Neural crest cell (in vitro differentiated cells): Measurements from ENCODE around the gene ATXN7. TPM values are rescaled to one million over a fixed set of nuclear protein-coding genes. Genes with fewer than 3 reads are reported as not detected.

Experiments used
- DNase-seq: peaks from one replicate; pipeline ENCODE4 v3.0.0; 2021; ENCODE audit warnings: low read depth, mixed read lengths, low spot score
- H3K27ac Mint-ChIP-seq: one replicate; pipeline ENCODE4 v1.8.0; 2021; ENCODE audit warnings: mild to moderate bottlenecking, mixed read lengths; ENCODE audit not compliant: unreplicated experiment
- H3K27me3 Mint-ChIP-seq: 2 replicates; pipeline ENCODE4 v1.8.0; 2021; ENCODE audit warnings: low read depth, mild to moderate bottlenecking, mixed read lengths
- H3K36me3 Mint-ChIP-seq: 2 replicates; pipeline ENCODE4 v1.8.0; 2021; ENCODE audit warnings: low read depth, mild to moderate bottlenecking, mixed read lengths
- H3K4me1 Mint-ChIP-seq: 2 replicates; pipeline ENCODE4 v1.8.0; 2021; ENCODE audit warnings: mixed read lengths
- H3K4me3 Mint-ChIP-seq: one replicate; pipeline ENCODE4 v1.8.0; 2021; ENCODE audit warnings: mild to moderate bottlenecking, mixed read lengths
- H3K9me3 Mint-ChIP-seq: 2 replicates; pipeline ENCODE4 v1.8.0; 2021; ENCODE audit warnings: mixed read lengths
- CTCF ChIP-seq: fragments of 200-600 bp; sonication (generic); conservative IDR thresholded peaks from 2 replicates; pipeline ENCODE4 v1.5.0; 2021; ENCODE audit warnings: antibody characterized with exemption, mild to moderate bottlenecking
- total RNA-seq: library from RNA; stranded (reverse); gene quantifications from 2 replicates; pipeline ENCODE4 v1.2.1, GENCODE V29; 2021

Gene ATXN7
- total RNA-seq, 1 donor from 2014 or later, result 21.7 TPM

GRCh38 chr3:63819151-63819398 is 44.6 kb upstream of the ATXN7 start, which contains the start of gene C3orf49:
Gene C3orf49, plus strand, starts transcription at chr3:63819299. Its CDS starts 173 bp downstream, at chr3:63819472.
- TF ChIP-seq CTCF, result no peak
- Mint-ChIP-seq H3K4me3 (no peak within 1 kb of the TSS), H3K27me3 (peaks cover 3% of the 10 kb centered on the region), H3K4me1 (peaks cover 15% of the 10 kb centered on the region), H3K9me3 (no peaks in the 10 kb centered on the region), H3K27ac (no peak within 1 kb of the TSS), H3K36me3 (peaks cover 3% of the 10 kb centered on the region)
- no peak for DNase-seq

GRCh38 chr3:63824309-63824708 is 39.4 kb upstream of the ATXN7 start:
- no peak overlapping the region for H3K27ac Mint-ChIP-seq

GRCh38 chr3:63830526-63830925 is 33.1 kb upstream of the ATXN7 start:
- H3K27ac Mint-ChIP-seq, result no peak overlapping the region
- no peak for DNase-seq
- no peaks in the 10 kb centered on the region for H3K27me3 Mint-ChIP-seq
- peaks cover 20% of the 10 kb centered on the region for H3K36me3 Mint-ChIP-seq
- H3K9me3 Mint-ChIP-seq, result no peaks in the 10 kb centered on the region
- no peak overlapping the region for H3K4me3 Mint-ChIP-seq
- no peak for TF ChIP-seq CTCF
- no peaks in the 10 kb centered on the region for H3K4me1 Mint-ChIP-seq

More at GRCh38 chr3:63824309-63824708, 39.4 kb upstream of the ATXN7 start:
- Mint-ChIP-seq H3K4me1 (no peaks in the 10 kb centered on the region), H3K27me3 (no peaks in the 10 kb centered on the region), H3K36me3 (peaks cover 7% of the 10 kb centered on the region), H3K4me3 (no peak overlapping the region), H3K9me3 (no peaks in the 10 kb centered on the region)
- no peak for DNase-seq
- no peak for TF ChIP-seq CTCF

- no peak for DNase-seq
- no peak for TF ChIP-seq CTCF
- Mint-ChIP-seq H3K9me3 (no peaks in the 10 kb centered on the region), H3K27me3 (no peaks in the 10 kb centered on the region), H3K4me1 (no peaks in the 10 kb centered on the region), H3K36me3 (peaks cover 17% of the 10 kb centered on the region), H3K4me3 (no peak overlapping the region), H3K27ac (no peak overlapping the region)
These were observed 31.3 kb upstream of the ATXN7 start for GRCh38 chr3:63832395-63832794.

- Mint-ChIP-seq H3K27me3 (no peaks in the 10 kb centered on the region), H3K36me3 (peaks cover 2% of the 10 kb centered on the region), H3K4me3 (no peak overlapping the region), H3K9me3 (no peaks in the 10 kb centered on the region), H3K27ac (no peak overlapping the region), H3K4me1 (peaks cover 6% of the 10 kb centered on the region)
- no peak for TF ChIP-seq CTCF
- no peak for DNase-seq
These were observed 22.0 kb upstream of the ATXN7 start for GRCh38 chr3:63841704-63842103.

- H3K4me1 Mint-ChIP-seq, result peaks cover 6% of the 10 kb centered on the region
- H3K27me3 Mint-ChIP-seq, result no peaks in the 10 kb centered on the region
- no peaks in the 10 kb centered on the region for H3K9me3 Mint-ChIP-seq
- DNase-seq, result no peak
- H3K36me3 Mint-ChIP-seq, result peaks cover 2% of the 10 kb centered on the region
- no peak overlapping the region for H3K27ac Mint-ChIP-seq
- H3K4me3 Mint-ChIP-seq, result no peak overlapping the region
- no peak for TF ChIP-seq CTCF
These were observed 21.5 kb upstream of the ATXN7 start for GRCh38 chr3:63842127-63842526.
